ENCODE data around the gene FMR1NB.

The FMR1NB gene, protein sequence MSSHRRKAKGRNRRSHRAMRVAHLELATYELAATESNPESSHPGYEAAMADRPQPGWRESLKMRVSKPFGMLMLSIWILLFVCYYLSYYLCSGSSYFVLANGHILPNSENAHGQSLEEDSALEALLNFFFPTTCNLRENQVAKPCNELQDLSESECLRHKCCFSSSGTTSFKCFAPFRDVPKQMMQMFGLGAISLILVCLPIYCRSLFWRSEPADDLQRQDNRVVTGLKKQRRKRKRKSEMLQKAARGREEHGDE

DNA sequence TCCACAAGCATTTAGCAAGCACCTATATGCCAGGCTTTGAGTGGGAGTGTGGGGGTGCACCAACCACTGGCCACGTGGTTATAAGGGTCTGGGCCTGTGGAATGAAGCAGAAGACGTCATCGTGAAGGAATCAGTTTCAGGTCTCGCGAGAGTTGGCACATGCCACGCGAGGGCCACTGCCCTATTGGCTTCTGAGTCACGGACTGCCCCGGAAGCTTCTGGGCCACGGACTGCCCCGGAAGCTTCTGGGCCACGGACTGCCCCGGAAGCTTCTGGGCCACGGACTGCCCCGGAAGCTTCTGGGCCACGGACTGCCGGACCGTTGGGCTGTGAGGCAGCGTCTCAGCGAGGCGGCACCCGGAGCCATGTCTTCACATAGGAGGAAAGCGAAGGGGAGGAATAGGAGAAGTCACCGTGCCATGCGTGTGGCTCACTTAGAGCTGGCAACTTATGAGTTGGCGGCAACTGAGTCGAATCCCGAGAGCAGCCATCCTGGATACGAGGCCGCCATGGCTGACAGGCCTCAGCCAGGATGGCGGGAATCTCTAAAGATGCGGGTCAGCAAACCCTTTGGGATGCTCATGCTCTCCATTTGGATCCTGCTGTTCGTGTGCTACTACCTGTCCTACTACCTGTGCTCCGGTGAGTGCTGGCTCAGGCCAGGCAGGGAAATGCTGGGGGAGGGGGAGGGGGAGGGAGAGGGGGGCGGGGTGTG is at the start of gene FMR1NB:
FMR1NB (plus strand) TSS at position 300 of the 715 bp plus-strand sequence; CDS start at position 366, 66 bp downstream.
- no peak for DNase-seq (ENCODE audit: low read depth)

DNA sequence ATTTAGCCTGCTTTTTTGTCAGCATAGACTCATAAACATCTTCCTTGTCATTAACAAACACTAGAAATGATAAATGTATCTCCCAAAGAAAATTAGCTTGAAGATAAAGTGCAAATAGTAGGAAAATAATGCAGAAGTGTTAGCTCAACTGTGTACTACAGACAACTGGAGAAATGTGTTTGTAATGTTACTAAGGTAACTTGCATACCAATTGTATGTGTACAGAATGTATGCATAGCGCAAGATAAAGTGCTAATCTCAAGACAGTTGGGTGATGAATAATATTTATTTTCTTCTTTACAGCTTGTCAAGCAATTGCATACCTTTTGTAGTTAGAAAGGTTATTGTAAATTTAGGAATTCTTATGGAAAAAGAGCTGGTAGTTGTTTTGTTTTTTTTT is 47.3 kb upstream of the FMR1NB start:
- DNase-seq (ENCODE audit: low read depth), result no peak

DNA sequence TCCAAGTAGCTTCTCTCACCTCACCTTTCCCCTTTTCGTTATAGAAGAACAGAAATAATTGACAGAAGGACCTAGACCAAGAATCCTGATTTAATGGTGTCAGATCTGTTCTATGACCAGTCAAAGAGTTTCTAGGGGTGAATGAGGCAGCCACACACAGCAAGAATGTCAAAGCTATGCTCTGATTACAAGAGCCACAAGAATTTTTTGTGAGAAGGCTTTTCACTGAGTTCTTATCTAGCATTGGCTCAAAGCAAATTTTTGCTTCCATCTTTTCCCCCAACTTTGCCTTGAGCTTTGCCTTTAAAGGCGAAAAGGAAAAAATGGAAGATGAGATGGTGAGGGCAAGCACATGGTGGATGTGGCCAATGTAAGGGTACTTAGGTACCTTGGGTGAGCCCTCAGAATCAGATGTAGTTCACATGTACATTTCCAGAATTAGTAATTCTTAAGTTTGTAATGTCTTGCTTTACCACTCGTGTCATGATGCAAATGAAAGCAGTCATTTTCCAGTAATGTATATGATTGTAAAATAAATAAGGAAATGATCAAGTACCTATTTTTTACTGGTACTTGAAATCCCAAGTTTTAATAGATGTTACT is 45.9 kb upstream of the FMR1NB start:
- DNase-seq (ENCODE audit: low read depth), result no peak

DNA sequence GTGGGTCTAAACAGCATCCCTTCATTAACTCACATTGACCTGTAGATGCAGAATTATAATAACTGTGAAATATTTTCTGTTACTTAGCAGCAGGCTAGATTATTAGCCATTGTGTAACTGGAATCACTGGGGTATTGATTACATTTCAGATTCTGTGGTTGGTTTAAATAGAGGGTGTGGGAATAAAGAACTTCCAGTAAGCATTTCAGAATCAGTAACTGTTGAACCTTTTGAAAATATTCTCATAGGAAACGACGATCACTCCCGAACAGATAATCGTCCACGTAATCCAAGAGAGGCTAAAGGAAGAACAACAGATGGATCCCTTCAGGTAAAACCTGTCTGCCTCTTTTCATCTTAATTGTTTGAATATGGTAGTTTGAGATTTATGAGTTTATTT is 35.9 kb upstream of the FMR1NB start:
- DNase-seq (ENCODE audit: low read depth), result no peak

DNA sequence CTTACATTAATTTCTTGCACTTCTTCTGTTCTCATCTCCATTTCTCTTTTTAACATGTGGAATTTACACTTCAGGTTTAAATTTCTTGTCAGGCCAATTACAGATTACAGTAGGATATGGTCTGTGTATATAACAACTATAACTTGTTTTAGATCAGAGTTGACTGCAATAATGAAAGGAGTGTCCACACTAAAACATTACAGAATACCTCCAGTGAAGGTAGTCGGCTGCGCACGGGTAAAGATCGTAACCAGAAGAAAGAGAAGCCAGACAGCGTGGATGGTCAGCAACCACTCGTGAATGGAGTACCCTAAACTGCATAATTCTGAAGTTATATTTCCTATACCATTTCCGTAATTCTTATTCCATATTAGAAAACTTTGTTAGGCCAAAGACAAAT is 32.6 kb upstream of the FMR1NB start:
- DNase-seq (ENCODE audit: low read depth), result no peak

DNA sequence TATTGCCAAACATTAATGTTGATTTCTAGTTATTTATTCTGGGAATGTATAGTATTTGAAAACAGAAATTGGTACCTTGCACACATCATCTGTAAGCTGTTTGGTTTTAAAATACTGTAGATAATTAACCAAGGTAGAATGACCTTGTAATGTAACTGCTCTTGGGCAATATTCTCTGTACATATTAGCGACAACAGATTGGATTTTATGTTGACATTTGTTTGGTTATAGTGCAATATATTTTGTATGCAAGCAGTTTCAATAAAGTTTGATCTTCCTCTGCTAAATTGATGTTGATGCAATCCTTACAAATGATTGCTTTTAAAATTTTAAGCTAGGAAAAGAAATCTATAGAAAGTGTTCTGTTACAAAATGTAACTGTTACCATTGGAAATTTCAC is 30.8 kb upstream of the FMR1NB start:
- no peak for DNase-seq (ENCODE audit: low read depth)

DNA sequence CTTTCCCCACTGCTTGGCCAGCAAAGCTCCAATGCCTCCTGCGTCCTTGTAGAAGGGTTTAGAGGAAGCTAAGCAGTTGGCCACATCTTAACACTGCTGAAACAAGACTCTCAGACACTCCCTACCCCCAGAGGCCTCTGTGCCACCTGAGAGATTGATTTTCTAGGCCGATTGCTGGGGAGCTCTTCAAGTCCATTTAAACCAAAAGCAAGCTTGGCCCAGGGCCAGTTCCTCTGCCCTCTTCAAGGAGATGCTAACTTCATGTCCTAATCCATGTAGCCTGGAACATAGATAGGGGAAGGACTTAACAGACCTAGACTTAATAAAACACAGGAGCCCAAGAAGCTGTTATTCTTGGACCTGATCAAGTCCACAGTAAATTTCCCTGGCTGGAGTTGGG is 27.2 kb upstream of the FMR1NB start:
- DNase-seq (ENCODE audit: low read depth), result no peak

DNA sequence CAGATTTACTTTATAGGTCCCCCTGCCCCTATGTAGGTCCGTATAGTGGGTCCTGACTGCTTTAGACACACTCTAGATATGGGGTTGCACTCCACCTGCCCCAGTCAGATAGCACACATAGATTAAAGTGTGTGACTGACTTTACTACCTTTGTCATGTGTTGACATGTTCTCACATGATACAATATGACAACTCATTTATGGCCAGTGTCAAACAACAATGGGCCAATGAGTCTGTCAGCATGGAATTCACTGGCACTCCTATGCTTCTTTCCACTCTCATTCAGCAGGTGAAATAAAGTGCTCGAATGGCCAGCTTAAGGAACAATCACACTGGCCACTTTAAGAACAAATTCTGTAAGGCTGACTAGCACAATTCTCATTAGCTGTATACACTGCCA is 23.8 kb upstream of the FMR1NB start:
- no peak for DNase-seq (ENCODE audit: low read depth)

DNA sequence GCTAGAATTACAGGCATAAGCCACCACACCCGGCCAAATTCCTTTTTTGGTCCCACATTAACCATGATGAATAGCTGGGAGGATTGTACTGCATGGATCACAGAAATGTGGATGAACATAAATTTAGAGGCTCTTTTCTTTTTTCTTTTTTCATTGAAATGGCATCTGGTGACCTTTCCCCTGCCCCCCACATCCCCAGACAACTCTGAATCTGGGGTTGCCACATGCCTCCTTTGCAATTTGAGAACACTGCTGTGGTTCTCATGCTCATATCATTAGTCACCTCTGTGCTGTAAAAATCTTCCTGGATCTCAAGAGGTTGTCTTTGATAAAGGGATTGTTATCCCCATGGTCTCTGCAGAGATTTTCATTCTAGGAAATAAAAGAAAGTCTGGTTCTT is 22.8 kb upstream of the FMR1NB start:
- no peak for DNase-seq (ENCODE audit: low read depth)

DNA sequence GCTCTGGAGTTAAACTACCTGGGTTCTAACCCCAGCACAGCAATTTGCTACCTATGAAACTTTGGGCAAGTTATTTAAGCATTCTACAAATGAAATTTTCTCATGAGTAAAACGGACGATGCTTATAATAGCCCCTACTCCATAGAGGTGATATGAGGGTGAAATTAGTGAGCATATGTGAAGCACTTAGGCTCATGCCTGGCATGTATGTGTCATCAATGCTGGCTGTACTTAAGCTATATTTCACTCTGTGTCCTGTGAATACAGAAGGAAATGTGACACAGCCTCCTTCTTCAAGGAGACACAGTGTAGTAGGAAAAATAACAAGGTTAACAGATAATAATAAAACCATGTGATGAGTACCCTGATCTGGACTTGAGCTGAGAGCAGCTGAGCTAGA is 20.4 kb upstream of the FMR1NB start:
- DNase-seq (ENCODE audit: low read depth), result no peak

DNA sequence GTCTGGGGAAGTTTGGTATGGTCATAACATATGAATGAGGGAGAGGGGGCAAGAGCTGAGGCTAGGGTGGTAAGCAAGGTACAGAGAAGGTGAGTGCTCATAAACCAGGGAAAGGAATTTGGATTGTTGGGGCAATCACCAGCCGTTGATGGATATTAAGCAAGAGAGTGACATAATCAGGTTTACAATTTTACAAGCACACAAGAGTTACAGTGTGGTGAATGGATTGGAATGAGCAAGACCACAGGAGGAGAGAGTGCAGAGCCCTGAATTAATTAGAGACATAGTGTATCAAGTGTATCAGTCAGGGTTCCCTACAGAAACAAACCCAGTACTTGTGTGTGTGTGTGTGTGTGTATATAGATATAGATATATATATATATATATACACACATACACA is 18.7 kb upstream of the FMR1NB start:
- DNase-seq (ENCODE audit: low read depth), result no peak

DNA sequence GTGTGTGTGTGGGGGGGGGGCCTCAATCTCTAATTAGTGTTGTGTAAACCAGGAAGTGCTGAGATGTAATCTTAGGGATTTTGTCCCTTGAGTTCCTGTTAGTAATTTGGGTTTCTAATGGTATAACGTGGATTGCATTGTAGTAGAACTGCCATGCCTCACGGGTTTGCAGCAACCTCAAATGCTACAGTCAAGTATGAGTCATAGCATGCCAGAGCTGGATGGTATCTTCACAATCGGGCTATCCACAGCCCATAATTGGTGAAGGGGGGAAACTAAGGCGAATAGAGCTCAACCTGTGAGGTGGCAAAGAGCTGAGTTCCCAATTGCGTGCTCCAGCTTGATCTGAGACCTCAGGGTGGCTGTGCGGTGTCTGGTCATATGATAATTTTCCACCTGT is 2.2 kb upstream of the FMR1NB start:
- DNase-seq (ENCODE audit: low read depth), result no peak

DNA sequence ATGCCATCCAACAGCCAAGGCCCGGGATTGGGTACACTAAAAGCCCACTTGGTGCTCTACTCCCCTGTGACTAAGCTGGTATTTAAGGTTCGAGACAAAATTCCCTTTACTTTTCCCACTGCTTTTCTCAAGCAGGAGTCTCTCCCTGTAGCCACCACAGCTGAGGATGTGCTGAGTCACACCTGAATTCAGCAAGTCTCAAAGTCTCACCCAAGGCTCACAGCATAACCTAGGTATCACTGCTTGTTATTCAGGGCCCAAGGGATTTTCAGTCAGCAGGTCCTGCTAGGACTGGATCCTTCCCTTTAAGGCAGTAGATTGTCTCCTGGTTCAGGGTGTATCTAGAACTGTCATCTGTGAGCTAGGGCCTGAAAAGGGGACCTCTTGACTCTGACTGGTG is 39.2 kb downstream of the FMR1NB start:
- no peak for DNase-seq (ENCODE audit: low read depth)

DNA sequence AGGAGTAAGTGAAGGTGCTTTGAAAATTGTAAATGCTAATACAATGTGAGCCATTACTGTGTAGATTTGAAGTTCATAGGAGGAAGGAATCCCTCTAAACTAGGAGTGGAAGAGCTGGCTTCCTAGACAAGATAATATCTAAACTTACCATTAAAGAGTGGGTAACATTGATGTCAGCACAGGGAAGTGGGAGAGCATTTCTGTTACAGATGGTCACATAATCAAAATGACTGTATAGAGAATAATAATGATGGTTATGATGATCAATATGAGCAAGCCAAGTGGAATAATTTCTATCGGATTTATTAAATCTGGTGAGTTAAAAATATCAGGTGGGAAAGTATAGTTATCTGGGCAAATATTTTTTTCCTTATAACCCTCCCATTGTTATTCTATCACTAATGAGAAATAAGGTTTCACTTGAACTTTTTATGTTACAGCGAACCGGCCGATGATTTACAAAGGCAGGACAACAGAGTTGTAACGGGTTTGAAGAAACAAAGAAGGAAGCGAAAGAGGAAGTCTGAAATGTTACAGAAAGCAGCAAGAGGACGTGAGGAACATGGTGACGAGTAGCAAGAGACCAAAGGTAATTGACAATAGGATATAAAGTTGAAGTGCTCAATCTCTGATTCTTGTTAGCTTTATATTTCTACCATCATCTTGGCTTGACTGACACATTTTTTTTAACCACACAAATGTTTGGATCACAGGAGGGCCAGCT is 43.5 kb downstream of the FMR1NB start:
- DNase-seq (ENCODE audit: low read depth), result no peak

DNA sequence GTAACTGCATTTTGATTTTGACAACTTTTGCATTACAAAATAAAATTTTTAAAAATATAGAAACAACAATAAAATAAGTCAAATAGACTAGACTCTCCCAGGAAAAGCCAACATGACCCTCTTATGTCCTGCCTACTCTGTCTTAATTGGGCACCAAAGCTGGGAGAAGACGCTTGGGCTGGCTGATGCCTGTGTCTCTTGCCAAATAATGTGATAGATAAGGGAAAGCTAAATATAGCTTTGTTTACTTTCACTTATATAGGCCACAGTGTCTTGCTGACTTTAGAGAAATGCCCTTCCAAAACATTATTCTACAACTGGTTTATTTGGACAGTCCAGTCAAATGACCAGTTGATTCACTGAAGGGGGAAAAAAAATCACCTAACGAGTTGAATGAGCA is 54.2 kb downstream of the FMR1NB start:
- no peak for DNase-seq (ENCODE audit: low read depth)

DNA sequence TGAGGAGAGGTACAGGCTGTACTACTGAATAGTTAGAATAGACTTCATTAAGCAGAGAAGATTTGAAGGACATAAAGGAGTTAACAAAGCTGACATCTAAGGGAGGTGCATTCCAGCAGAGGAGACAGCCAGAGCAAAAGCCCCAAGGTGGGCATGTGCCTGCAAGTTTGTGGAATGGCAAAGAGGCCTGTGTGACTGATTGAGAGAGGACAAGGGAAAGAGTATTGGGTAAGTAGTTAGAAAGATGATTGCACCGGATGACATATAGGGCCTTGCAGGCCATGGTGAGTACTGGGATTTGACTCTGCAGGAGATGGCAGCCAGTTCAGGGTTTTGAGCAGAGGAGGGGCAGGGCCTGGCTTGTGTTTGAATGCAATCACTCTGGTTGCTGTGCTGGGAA is 55.9 kb downstream of the FMR1NB start:
- DNase-seq (ENCODE audit: low read depth), result no peak

DNA sequence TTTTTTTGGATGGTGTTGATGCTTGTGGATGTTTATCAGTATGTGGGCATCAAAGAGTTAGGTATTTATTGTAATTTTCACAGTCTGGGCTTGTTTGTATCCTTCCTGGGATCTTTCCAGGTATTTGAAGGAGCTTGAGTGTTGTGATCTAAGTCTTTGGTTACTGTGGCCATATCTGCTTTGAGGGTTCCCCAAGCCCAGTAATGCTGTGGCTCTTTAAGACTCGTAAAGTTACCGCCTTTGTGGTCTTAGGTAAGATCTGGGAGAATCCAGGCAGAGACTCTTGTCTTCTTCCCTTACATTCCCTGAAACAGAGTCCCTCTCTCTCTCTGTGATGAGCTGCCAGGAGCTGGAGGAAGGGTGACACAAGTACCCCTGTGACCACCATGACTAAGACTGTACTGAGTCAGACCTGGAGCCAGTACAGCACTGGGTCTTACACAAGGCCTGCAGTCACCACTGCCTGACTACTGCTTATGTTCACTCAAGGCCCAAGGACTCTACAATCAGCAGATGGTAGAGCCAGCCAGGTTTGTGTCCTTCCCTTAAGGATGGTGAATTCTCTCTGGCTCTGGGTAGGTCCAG is 62.2 kb downstream of the FMR1NB start:
- no peak for DNase-seq (ENCODE audit: low read depth)

DNA sequence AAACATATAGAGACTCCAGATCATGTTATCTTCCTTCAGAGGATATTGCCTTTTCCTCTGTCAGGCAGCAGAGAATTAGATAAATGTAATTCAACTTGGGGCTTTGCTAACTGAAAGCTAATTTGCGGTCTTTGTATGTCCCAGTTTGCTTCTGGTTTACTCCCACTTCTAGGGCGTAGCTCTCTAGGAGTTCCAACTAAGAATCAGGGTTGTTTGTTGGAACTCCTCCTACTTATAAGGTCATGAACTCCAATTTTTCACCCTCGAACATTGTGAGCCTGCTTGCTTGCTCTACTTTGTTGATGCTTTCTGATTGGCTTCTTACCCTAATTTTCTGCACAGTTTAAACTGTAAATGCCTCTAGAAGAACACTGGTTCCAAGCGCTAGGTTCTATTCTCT is 66.1 kb downstream of the FMR1NB start:
- DNase-seq (ENCODE audit: low read depth), result no peak

DNA sequence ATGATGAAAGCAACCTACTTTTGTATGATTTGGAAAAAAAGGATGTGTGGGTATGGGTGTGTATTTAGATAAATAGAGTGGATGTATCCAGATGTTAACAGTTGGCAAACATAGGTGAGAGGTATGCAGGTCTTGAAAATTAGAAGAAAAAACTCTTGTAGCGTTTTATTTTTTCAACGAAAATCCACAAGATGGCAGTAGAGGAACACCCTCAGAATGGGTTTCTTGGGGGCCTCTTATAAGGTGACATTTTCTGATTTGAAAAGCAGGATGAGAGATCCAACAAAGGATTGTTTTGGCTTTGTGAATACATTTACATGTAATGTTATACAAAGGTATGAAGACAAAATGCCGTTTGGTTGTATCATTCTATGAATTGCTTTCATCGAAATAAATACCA is 68.3 kb downstream of the FMR1NB start:
- DNase-seq (ENCODE audit: low read depth), result no peak

DNA sequence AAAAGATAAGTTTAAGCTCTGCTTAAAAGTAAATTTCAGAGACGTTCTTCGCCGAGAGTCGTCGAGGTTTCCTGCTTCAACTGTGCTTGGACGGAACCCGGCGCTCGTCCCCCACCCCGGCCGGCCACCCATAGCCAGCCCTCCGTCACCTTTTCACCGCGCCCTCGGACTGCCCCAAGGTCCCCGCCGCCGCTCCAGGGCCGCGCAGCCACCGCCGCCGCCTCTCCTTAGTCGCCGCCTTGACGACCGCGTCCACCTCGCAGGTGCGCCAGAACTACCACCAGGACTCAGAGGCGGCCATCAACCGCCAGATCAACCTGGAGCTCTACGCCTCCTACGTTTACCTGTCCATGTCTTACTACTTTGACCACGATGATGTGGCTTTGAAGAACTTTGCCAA is 70.8 kb downstream of the FMR1NB start:
- no peak for DNase-seq (ENCODE audit: low read depth)

DNA sequence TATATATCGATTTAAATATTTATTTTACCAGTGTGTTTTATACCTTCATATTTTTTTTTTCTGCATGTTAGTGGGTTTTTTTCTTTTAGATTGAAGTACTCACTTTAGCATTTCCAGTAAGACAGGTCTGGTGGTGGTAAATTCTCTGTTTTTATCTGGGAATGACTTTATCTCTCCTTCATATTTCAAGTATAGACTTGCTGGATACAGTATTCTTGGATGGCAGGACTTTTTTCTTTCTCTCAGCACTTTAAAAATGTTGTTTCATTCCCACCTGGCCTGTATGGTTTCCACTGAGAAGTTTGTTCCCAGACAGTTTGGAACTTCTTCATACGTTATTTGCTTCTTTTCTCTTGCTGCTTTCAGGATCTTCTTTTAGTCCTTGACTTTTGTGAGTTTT is 86.1 kb downstream of the FMR1NB start:
- no peak for DNase-seq (ENCODE audit: low read depth)

DNA sequence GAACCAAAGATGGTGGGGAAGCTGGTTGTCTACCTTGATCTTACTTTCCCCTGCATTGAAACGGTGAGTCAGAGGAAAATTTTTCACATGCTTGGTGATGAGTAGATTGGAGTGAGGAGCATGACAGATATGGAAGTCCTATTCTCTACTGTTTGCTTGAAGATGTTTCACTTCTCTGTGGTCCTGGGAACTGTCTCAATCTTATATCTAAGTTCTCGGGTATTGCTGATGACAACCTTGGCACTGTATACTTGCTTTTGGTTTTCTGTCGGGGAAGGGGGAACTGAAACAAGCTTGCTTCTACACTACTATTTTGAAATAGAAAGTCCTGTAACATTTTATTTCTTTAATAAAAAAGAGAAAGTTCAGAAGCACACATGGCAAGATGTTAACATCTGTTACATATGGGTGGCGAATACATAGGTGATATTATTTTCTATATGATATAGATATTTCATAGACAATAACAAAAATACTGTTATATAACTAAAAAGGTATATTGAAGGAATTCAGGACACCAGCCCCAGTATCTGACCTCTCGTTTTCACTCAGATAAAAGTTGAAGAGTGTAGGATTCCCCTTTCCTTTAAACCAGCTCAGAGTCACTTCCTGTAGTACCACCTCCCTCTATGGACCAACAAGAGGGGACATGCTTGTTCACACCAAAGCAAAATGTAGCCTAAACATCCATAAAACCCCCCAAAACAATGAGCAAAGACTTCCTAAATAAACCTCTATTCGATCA is 88.8 kb downstream of the FMR1NB start:
- no peak for DNase-seq (ENCODE audit: low read depth)
